DMS53 treated with DMSO at 0.1 percent for 48 hours (cell line): ENCODE measurements around the gene SRSF2.
A peak's percentile ranks its signal among the peaks of the same experiment; 100 is the strongest.
"Not testable (repeated sequence)": the region's sequence is repeated elsewhere in the genome, so short reads cannot be mapped to it uniquely, and the experiment has no call there.

Experiments
- DNase-seq: peaks from one replicate; lab custom pipeline; 2025; ENCODE audit not compliant: unreplicated experiment; lab: John Stamatoyannopoulos, UW

The SRSF2 gene

DNA sequence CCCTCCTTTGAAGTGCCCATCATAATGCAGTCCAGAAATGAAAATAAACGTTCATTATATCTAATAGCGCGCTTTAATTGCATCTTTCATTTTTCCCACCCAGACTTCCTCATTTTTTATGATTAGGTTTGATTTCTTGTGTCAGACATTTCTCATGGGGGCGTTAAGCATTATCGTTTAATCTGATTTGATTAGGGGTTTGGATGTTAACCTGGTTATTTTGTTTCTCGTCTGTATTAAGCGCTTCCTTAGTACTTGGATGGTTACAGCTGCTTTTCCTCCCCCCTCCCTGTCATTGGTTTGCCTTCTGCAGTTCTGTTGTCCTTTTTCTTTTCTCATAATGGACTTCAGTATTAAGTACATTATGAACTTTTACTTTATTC lies 1.3 kb upstream of the SRSF2 start:
- DNase-seq: no peak

DNA sequence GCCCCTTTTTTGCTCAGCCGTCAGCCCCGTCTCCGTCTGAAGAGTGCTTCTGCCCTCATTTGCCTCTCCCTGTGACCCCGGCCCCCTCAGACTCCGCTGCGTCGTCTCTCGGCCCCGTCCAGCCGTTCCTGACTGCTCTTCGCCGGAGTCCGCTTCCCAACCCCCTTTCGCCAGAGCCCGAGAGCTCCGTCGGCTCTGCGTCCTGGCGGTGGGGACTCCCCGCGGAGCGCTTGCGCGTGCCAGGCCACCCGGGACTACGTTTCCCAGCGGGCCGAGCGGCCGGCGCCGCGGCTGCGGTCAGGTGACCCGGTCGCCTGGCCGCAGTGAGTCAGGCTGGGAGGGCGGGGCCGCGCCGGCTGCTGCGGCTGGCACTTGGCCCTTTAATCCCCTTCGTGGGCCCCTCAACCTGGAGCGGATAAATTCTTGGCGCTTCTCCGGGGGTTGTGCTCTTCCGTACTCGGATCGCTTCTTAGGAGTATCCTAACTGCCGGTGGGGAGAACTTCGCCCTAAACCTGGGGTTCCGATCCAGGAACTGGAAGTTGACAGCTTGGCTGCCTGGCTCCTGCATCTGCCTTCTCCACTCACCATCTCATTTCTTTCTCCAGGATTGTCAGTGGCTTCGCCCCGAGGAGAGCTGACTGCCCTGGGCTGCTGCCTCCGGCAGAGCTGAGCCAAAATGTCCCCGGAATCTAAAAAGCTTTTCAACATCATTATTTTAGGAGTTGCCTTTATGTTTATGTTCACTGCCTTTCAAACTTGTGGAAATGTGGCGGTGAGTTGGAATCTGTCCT lies 741 bp upstream of the SRSF2 start, which contains the start of gene MFSD11:
MFSD11 (plus strand) TSS at position 444 of the 792 bp plus-strand sequence; CDS start at position 678, 234 bp downstream.
- DNase-seq: peak; percentile 89

DNA sequence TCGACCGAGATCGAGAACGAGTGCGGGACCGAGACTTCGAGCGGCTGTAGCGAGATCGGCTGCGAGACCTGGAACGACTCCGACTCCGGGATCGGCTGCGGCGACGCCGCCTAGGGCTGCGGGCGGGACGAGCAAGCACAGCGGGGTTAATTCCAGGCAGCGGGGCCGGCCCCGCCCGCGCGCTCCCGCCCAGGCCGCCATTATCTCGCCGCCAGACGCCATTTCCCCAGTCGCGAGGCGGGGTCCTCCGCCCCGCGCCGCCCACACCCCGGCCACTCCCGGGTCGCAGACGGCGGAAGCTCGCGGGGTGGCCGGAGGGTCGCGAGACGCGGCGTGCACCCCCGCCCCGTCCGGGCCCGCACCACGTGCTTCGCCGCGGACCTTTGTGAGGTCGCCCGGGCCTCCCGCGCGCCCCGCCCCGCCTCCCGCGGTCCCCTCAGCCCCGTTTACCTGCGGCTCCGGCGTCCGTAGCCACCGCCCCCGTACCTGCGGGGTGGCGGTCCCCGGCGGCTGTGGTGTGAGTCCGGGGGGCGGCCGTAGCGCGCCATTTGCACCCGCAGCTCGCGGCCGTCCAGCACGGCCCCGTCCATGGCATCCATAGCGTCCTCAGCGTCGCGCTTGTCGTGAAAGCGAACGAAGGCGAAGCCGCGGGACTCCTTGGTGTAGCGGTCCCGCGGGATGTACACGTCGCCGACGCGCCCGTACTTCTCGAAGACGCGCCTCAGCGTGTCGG lies 616 bp downstream of the SRSF2 start:
- no peak for DNase-seq

DNA sequence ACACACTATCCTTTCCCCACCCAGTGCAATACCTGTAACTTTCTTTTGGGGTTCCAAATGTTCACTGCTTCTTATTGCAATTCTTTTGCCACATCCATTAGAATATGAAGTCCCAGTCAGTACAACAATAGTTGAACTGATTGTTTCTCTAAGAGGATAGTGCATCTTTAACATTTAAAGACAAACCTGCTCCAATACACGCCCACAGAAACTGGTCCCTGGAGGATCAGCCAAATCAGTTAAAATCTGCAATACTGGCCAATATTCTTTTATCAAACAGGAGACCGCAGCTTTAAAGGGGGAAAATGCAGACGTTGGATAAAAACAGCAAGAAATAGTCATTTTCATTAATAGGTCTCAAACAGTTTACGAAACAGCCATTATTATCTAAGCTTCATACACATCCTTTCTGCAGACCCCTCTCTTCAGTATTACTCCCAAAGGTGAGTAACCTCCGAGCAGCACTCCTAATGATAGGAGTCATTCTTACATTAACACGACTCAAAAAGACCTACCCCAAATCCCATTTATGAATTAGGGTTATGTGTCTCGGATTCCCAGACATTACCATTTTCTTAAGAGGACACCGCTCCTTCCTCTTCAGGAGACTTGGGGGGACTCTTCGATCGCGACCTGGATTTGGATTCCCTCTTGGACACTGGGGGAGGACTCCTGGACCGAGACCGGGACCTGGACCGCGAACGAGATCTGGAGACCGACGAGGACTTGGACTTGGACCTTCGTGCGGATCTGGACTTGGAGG lies 1.4 kb downstream of the SRSF2 start:
- DNase-seq: no peak

DNA sequence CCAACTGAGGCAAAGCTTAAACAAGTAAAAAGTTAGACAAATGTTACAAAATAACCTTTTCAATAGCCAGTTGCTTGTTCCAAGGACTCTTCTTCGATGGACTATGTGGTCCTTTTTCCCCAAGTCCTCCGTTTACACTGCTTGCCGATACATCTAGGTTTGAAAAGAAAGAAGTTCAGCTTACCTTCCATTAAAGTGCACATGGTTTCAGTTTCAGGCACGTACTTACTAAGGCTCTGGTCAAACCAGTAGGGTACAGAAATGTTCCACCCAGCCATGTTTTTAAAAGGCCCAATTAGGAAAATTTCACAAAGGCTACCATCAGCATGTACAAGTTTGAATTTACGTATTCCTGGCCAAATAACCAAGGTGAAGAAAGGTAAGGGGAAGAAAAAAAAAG lies 2.1 kb downstream of the SRSF2 start:
- peak; percentile 24 for DNase-seq

DNA sequence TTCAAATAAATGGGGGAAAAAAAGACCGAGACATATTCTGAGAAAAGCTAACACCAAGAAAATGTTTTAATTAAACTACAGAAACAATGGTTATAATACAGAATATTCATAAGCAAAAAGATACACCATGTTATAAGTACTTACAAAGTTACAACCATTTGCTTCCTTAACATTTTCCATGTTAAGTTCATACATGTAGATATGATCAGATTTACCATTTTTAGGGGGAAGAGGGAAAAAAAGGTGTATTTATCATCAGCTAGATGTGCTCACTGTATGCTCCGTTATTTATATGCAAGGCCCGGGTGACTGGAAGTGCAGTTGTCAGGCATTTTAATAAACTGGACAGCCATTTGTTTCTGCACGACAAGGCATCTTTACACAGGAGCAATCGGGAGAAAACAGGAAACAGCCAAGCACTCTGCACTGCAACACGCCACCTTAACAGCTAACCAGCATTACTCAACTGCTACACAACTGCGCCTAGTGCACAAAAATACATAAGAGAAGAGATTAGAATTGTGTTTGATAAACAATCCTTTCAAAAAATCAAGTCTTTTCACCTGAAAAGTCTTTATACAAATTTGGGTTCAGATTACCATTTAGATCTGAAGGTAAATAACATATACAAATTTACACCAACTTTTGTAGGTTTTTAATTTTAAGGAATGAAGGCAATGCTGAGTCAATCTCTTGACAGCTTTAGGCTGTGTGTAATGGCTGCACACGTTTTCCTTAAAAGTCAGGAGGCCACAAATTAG lies 2.9 kb downstream of the SRSF2 start:
- no peak for DNase-seq

DNA sequence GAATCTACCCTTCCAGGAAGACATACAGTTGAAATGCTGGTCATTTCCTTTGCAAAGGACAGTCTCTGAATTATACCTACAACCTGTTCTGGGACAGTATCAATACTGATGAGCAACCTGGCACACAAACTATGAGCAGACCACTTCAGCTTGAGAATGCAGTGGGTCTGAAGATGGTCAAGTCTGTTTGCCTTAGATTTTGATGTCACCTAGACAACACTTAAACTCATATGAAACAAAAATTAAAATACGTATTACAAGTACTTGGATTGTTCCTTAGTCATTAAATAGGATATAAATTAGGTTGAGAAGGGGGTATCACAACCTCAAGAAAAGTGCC lies 3.5 kb downstream of the SRSF2 start:
- no peak for DNase-seq

DNA sequence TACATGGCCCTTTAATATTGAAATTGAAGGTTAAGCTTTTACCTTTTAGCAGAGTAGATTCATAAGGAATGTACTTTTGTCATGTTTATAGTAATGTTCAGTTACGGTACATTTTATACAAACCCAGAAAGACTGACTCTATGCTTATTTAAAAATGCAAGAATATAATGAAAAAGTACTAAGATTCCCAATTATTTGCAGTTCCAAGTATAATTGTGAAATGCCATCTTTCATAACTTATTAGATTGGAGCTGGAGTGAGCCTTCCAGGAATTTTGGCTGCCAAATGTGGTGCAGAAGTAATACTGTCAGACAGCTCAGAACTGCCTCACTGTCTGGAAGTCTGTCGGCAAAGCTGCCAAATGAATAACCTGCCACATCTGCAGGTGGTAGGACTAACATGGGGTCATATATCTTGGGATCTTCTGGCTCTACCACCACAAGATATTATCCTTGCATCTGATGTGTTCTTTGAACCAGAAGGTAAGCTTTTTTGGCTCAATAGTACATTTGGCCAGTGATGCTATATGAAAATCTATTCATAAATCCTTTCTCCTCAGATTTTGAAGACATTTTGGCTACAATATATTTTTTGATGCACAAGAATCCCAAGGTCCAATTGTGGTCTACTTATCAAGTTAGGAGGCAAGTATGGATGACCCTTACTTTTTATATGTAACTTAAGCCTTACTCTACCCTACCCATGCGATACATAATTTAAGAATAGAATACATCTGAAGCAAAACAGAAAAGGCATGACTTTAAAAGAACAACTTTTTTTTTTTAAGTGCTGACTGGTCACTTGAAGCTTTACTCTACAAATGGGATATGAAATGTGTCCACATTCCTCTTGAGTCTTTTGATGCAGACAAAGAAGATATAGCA lies 4.2 kb downstream of the SRSF2 start:
- no peak for DNase-seq

DNA sequence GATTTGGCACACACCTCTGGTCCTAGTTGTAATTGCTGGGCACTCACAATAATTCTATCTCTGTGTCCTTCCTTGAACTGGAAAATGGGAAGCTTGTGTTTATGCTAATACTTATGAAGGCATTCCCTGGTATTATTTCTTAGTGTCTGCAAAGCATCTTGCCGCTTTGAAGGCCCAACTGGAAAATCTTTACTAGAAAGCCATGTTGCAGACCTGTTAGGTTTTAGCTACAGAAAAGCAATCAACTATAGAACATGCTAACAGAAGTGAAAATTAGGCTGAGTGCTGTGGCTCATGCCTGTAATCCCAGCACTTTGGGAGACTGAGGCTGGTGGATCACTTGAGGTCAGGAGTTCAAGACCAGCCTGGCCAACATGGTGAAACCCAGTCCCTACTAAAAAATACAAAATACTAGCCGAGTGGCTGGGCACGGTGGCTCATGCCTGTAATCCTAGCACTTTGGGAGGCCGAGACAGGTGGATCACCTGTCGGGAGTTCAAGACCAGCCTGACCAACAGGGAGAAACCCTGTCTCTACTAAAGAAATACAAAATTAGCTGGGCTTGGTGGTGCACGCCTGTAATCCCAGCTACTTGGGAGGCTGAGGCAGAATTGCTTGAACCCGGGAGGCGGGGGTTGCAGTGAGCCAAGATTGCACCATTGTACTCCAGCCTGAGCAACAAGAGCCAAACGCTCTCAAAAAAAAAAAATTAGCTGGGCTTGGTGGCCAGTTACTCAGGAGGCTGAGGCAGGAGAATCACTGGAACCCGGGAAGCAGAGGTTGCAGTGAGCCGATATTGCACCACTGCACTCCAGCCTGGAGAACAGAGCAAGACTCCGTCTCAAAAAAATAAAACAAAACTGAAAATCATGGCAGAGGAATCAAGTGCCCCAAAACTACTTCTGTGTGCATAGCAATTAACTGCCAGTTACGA lies 5.1 kb downstream of the SRSF2 start:
- DNase-seq: not testable (repeated sequence)

DNA sequence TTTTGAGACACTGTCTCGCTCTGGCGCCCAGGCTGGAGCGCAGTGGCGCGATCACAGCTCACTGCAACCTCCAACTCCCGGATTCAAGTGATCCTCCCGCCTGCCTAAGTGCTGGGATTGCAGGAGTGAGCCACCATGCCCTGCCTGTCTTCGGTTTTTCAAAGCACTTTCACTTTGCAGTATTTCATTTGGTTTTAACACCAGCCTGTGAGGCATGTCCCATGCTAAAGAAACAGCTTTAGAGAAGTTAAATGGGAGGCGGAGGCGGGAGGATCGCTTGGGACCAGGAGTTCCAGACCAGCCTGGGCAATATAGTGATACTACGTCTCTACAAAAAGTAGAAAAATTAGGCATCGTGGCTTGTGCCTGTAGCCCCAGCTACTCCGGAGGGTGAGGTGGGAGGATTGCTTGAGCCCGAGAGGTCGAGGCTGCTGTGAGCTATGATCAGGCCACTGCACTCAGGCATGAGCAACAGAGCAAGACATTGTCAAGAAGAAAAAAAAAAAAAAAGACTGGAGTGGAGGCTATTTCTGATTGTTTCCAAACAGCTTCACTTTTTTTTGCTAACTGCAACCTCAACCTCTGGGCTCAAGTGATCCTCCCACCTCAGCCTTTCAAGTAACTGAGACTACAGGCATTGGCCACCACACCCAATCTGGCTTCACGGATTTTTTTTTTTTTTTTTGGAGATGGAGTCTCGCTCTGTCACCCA lies 9.2 kb downstream of the SRSF2 start:
- no peak for DNase-seq

DNA sequence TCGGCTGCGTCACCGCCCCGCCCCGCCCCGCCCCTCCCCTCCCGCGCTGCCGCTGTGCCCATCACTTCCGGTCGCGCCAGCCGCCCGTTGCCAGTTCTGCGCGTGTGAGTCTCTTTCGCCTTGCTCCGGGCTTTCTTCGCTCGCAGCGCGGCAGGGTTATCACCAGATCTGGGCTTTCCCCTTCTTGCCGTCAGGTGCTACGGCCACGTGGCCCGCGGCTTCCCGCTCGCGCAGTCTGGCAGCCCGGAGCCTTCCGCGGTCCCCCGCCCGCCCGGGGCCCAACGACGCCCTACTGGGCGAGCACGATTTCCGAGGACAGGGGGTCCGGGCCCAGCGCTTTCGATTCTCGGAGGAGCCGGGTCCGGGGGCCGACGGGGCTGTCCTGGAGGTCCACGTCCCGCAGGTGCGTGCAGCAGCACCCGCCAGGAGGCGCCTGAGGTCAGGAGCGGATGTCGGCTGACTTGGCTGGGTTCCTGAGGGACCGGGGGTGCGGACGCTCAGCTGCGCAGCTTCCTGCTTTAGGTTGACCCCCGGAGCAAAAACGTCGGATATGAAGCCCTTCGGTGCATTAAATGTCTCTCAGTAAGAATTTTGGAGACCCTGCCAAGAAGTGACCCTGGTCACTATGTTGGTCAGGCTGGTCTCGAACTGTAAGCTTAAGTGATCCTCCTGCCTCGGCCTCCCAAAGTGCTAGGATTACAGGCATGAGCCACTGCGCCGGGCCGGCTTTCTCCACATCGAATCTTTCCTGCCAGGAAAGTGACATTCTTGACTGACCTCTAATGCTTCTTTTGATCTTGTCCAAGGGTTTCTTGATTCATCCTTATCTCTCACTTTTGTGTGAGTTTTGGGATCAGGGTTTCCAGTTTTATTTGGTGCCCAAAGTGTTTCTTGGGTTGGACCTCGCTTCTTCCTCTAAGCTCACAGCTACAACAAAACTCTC lies 10.1 kb downstream of the SRSF2 start, which contains the start of gene METTL23:
METTL23 (plus strand) TSS at position 64 of the 943 bp plus-strand sequence. CDS start 2,872 bp downstream, outside the sequence.
- peak; percentile 49 for DNase-seq

DNA sequence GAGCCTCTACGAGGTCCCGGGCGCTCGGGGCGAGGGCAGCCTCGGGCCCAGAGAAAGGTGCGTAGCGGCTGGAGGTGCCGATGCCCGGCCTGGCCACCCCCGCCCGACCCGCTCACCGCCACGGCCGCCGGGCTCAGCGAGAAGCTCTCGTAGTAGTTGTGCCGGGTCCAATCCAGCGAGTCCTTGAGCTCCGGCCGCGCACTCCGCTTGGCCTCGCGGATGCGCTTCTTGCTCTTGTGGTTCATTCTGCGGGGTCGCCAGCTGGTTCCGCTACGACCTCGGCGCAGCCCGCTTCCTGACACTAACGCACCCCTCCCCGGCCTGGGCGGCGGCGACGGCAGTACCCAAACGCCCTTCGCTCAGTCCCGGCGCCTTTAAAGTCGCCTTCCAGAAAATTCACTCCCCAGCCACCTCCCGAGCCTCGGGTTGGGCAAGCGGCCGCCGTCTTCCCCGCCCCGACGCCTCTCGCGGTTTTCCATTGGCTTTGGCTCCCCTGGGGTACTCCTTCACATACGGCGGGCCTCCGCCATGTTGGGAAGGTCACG lies 10.8 kb downstream of the SRSF2 start, which contains the start of gene JMJD6:
JMJD6 (minus strand) TSS at position 376 of the 545 bp plus-strand sequence; CDS start at position 245, 131 bp downstream.
- DNase-seq: peak; percentile 93

DNA sequence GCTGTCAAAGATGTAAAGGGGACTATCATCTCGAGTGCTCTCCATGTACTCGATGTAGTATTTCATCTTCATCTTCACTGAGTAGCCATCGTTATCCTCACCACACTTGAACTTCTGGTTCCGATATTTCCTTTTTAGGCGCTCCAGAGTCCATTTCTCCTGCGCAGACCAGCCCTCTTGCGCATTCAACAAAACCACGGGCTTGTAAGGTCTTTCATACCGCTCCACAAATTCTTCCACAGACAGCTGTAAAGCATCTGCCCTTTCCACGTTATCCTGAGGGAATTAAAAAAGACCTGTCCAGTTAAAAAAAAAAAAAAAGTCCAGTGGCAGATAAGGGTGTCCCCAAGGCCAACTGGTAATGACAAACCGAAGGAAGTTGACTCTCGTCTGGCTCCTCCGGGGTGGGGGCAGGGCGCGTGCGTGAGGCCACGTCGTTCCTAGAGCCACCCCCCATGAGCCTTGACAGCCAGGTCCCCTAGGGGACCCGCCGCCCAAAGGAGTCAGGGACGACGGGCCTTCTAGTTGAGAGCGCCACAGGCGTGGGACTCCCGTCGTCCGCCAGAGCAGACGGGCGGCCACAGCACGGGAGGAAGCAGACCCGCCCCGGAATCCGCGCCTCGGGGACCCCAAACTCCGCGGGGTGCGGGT lies 11.4 kb downstream of the SRSF2 start:
- peak; percentile 28 for DNase-seq

DNA sequence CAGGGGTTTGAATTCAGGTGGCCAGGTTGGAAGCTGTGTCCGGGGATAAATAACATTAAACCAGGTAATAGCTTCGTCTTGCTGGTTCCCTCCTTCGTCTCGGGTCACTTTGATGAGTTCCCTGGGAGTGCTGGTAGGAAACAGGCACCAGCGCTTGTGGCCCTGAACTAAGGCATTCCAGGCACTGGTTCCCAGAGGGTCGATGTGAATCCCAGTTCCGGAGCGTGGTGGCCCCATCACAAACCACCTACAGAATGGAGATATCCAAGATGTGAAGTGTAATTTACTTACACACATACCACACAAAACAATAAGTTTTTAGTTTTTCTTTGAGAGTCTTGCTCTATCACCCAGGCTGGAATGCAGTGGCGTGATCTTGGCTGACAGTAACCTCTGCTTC lies 13.3 kb downstream of the SRSF2 start:
- no peak for DNase-seq

DNA sequence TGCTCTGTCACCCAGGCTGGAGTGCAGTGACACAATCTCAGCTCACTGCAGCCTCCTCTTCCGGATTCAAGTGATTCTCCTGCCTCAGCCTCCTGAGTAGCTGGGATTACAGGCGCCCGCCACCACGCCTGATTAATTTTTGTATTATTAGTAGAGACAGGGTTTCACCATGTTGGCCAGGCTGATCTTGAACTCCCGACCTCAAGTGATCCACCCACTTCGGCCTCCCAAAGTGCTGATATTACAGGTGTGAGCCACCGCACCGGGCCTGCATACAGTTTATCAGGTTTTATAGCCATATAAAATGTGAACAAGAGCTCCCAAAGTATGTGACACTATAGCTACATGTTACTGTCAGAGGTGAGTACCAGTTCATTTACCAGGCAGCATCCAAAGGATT lies 14.2 kb downstream of the SRSF2 start:
- not testable (repeated sequence) for DNase-seq

DNA sequence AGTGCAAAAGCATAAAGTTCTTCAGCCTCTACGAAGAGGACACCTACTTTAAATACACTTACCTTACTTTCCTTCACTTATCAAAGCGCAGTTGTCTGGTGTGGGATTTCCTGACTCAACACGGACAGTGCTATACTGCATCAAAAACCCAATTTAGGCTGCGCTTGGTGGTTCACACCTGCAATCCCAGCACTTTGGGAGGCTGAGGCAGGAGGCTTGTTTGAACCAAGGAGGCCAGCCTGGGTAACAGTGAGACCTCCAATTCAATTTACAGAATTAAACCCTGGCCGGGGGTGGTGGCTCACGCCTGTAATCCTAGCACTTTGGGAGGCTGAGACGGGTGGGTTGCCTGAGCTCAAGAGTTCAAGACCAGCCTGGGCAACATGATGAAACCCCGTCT lies 14.9 kb downstream of the SRSF2 start:
- DNase-seq: no peak
